K562 (cell line): Measurements from ENCODE around the gene ZDHHC14. TPM values are rescaled to one million over a fixed set of nuclear protein-coding genes. Genes with fewer than 3 reads are reported as not detected.

Experiments used
- polyA plus RNA-seq, 8 experiments: library from polyadenylated mRNA; depleted of rRNA in 4 of 8; stranded (reverse) in 5 of 8; unstranded in 3 of 8; fragments of >200 nt; fragmentation: Nextera tagmentation in 2 of 8; fragmentation: Illumina TruSeq in 1 of 8; extraction: Ambion mirVana in 2 of 8; extraction: Trizol in 1 of 8; gene quantifications; 2 replicates each; pipeline versions ENCODE4 v1.2.1 to v1.2.3, GENCODE V29; 2011 to 2014; ENCODE audit warnings: inconsistent platforms in 1 of 8, missing spikeins in 1 of 8
- total RNA-seq, 7 experiments: library from RNA; depleted of rRNA in 6 of 7; stranded (reverse); fragments of >200 nt in 6 of 7; fragmentation: Illumina TruSeq in 2 of 7; extraction: Trizol in 2 of 7; gene quantifications; 2 replicates each; pipeline versions ENCODE4 v1.2.1 to v1.2.3, GENCODE V29; 2011 to 2021; ENCODE audit warnings: low replicate concordance in 1 of 7
- TF ChIP-seq, protein P1 (sequence below), 2 experiments: fragments of 450-650 bp in 1 of 2; sonication (generic) in 1 of 2; formaldehyde crosslinking in 1 of 2; IDR thresholded peaks; 2 replicates each; pipeline versions ENCODE4 v1.7.1 to v1.9.0; 2016 to 2022; ENCODE audit warnings: inconsistent platforms in 1 of 2, mild to moderate bottlenecking in 1 of 2, missing genetic modification reagents in 1 of 2

The ZDHHC14 gene
- total and polyA plus RNA-seq, 9 of the 15 experiments (the other 6 are each of a cell fraction or from before 2014, with no cell fraction given) = 0.92 to 23.1 (median 13.8) TPM

DNA sequence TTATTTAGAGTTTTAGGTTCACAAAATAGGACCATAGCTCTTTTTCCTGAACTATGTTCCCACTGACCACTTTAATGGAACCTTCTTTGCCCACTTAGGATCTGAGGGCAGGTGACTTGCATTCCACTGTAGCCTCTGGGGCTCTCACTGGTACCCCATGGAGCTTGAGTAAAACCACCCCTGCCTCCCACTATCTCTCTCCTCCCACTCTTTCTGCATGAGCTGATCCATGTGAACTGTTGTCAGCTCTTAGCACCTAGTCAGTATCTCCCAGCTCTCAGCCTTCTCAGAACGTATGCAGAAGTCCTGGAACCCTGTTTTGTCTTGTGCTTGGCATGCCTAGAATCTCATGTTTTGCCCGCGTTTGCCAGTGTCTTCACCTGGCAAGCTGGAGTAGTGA, 241.4 kb downstream of the ZDHHC14 start (continued):
- TF ChIP-seq, protein P1, sequence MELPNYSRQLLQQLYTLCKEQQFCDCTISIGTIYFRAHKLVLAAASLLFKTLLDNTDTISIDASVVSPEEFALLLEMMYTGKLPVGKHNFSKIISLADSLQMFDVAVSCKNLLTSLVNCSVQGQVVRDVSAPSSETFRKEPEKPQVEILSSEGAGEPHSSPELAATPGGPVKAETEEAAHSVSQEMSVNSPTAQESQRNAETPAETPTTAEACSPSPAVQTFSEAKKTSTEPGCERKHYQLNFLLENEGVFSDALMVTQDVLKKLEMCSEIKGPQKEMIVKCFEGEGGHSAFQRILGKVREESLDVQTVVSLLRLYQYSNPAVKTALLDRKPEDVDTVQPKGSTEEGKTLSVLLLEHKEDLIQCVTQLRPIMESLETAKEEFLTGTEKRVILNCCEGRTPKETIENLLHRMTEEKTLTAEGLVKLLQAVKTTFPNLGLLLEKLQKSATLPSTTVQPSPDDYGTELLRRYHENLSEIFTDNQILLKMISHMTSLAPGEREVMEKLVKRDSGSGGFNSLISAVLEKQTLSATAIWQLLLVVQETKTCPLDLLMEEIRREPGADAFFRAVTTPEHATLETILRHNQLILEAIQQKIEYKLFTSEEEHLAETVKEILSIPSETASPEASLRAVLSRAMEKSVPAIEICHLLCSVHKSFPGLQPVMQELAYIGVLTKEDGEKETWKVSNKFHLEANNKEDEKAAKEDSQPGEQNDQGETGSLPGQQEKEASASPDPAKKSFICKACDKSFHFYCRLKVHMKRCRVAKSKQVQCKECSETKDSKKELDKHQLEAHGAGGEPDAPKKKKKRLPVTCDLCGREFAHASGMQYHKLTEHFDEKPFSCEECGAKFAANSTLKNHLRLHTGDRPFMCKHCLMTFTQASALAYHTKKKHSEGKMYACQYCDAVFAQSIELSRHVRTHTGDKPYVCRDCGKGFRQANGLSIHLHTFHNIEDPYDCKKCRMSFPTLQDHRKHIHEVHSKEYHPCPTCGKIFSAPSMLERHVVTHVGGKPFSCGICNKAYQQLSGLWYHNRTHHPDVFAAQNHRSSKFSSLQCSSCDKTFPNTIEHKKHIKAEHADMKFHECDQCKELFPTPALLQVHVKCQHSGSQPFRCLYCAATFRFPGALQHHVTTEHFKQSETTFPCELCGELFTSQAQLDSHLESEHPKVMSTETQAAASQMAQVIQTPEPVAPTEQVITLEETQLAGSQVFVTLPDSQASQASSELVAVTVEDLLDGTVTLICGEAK (IDR thresholded peaks at IDR 0.05) = no peak
- TF ChIP-seq, protein P1 (CRISPR knock-in tag; IDR thresholded peaks at IDR 0.05) = no peak
